GM21576 (cell line): ENCODE measurements around the gene LIMCH1.
"Not testable (repeated sequence)": the region's sequence is repeated elsewhere in the genome, so short reads cannot be mapped to it uniquely, and the experiment has no call there.

Source experiments
- ATAC-seq: cut with Tn5 transposase; IDR thresholded peaks from one replicate; pipeline ENCODE4 v1.9.1; 2021; ENCODE audit warnings: mild to moderate bottlenecking, moderate library complexity; ENCODE audit not compliant: unreplicated experiment

The LIMCH1 gene, protein sequence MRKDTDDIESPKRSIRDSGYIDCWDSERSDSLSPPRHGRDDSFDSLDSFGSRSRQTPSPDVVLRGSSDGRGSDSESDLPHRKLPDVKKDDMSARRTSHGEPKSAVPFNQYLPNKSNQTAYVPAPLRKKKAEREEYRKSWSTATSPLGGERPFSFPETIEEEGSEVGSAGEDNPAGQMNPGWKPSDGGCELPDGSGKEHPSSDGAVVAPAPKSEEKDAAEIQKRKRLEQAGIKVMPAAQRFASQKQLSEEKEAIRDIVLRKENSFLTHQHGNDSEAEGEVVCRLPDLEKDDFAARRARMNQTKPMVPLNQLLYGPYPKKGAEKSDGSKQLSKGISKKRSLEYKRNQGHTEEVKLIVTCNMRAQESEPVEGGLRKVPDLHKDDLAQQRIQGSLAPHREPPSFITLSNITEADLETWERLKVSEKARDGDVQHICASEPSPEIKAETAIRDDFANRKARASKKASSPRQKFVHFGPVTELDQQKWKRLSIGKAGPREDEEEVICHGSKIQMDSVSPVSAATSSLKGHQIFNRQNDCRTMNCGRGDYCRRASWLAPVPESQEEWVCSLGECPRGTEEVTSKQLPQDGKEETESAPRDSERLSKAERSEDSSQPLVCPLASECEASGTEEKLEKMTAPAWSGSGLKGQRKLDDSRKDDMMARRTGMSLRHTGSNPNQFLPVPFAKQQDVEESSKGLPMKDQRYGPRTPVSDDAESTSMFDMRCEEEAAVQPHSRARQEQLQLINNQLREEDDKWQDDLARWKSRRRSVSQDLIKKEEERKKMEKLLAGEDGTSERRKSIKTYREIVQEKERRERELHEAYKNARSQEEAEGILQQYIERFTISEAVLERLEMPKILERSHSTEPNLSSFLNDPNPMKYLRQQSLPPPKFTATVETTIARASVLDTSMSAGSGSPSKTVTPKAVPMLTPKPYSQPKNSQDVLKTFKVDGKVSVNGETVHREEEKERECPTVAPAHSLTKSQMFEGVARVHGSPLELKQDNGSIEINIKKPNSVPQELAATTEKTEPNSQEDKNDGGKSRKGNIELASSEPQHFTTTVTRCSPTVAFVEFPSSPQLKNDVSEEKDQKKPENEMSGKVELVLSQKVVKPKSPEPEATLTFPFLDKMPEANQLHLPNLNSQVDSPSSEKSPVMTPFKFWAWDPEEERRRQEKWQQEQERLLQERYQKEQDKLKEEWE (N-terminal part only)

DNA sequence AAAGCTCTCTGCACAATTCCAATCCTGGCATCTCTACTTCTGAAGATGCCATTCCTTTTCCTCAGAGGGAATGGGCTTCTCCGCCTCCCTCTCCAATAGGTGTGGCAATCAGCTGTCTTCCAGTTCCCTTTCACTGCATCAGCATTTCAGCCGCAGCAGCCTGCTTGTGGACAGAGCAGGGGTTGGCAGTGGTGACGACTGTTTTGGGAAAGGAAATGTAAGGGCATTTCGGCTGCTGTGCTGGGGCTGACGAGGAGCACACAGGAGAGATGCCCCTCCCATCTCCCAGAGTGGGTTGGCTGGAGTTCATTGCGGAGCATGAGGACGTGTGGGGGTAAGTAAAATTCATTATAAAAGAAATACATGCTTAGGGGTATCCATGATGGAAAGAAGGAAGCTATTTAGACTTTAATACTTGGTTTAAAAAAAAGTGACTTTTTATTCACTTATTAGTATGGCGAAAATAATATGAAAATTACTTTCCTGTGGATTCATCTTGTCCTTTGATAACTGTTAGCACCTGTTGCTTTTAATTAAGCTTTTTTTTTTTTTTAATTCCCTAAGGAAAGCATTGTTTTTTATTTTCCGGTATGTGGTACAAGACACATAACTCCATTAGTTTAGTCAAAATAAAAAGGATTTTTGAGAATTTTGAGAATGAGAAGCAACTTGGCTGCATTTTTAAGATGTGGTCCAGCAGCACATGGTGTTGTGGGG, at the start of gene LIMCH1:
Gene LIMCH1, plus strand, starts transcription at position 141 of the 717 bp plus-strand sequence. CDS start 67,839 bp downstream, outside the sequence.
- ATAC-seq, result no peak

- not testable (repeated sequence) for ATAC-seq
Measured at GRCh38 chr4:41491081-41491576, 46.8 kb upstream of the LIMCH1 start.

DNA sequence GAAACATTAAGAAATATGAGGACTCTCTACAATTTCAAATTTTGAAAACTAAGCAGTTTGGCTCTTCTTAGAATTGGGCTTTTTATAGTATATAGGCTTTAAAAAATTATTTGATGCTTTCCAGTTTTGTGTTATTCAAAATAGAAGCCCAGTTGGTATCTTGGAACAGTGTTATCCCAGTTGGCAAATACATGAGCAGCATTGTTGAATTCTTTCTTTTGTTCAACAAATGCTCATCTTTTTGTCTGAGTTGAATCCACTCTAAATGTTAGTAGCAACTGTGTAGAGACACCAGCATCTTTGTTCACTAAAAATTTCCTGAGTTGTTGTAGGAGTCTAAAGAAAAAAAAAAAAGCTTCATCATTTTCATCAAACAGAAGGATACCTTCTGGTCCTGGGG, 41.0 kb upstream of the LIMCH1 start:
- no peak for ATAC-seq

- ATAC-seq, result no peak
Measured at GRCh38 chr4:41498177-41498576, 39.8 kb upstream of the LIMCH1 start.

DNA sequence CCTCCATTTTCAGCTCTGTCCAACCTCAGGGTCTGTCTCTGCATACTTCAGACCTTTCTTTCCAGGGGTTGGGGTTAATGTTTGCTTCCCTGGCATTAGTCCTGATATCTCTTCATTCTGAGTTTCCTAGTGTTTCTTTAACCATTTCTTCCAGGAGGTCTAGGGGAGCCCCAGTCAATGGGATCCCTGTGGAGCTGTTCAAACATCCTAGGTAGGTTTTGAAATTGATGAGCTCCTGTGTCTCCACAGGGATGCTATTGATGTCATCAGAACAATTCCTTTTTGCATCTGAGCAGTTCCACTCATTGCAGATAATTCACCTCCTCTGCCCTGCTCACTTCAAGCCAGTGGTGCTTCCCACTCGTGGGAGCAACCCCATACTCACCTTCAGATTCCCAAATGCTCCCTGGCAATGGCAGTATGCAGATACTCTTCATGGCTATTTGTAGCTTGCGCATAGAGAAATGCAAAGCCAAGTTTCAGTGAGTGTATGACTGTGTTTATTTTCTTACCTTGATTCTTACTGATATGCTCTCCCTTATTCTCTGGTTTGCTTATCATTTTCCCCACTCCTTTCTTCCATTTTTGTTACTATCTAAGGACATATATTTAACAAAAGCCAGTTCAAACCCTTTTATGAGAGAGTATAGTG, 33.7 kb upstream of the LIMCH1 start:
- no peak for ATAC-seq

- ATAC-seq, result no peak
Measured at GRCh38 chr4:41505161-41505661, 32.7 kb upstream of the LIMCH1 start.

DNA sequence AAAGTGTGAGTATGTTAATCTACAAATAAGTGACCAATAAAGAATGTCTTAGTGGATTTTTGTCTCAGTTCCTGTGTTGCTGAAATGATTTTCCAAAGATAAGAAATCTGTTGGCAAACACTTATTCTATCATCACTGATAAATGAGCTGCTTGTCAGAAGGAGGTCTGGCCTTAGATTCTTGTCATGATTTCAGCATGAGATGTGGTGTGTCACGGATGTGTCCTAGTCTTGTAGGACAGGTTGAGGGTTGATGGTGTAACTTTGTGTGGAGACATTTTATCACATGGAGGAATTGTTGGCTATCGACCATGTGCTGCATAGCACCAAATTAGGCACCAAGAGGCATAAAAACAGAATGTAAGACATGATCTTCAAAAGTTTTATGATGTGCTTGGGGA, 31.8 kb upstream of the LIMCH1 start:
- ATAC-seq, result no peak

- ATAC-seq, result no peak
Measured at GRCh38 chr4:41507291-41507947, 30.5 kb upstream of the LIMCH1 start.

GRCh38 chr4:41509451-41509866, 28.5 kb upstream of the LIMCH1 start:
- no peak for ATAC-seq

GRCh38 chr4:41510179-41510578, 27.8 kb upstream of the LIMCH1 start:
- ATAC-seq, result no peak

DNA sequence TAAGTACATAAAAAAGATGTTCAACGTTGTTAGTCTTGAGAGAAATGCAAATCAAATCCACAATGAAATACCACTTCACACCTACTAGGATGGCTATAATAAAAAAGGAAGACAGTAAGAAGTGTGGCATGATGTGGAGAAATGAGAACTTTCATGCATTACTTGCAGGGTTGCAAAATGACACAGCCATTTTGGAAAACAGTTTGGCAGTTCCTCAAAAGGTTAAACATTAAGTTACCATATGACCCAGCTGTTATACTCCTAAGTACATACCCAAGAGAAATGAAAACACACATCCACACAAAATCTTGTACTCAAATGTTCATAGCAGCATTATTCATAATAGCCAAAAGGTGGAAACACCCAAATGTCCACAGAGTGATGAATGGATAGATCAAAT, 25.8 kb upstream of the LIMCH1 start:
- no peak for ATAC-seq

DNA sequence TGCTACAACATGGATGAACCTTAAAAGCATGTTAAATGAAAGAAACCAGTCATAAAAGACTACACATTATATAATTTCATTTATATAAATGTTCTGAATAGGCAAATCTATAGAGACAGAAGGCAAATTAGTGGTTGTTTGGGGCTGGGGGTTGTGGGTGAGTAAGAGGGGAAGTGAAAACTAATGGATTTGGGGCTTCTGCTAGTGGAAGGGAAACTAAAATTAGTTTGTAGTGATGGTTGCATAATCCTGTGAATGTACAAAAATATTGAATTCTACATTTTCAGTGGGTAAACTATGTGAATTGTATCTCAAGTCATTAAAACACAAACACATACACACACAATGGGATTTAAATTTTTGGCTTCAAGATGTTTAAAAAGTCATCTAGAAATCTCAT, 25.4 kb upstream of the LIMCH1 start:
- no peak for ATAC-seq

DNA sequence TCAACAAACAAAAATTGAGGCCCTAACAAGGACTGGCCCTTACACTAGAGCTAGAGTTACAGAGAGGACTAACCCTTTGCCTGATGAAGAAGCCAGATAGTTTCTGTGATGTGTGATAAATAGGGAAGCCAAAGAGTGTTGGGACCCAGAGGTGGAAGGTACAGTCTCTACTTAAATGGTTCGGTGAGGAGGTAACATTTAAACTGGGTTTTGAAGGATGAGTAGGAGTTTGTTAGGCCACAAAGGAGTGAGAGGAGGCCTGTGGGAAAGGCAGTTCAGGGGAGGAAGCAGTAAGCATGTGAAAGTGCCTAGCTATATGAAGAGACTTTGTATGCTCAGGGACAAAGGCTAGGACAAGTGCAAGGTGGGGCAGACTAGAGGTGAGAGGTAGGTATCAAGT, 23.8 kb upstream of the LIMCH1 start:
- ATAC-seq, result no peak

- no peak for ATAC-seq
Measured at GRCh38 chr4:41514766-41515481, 23.0 kb upstream of the LIMCH1 start.

DNA sequence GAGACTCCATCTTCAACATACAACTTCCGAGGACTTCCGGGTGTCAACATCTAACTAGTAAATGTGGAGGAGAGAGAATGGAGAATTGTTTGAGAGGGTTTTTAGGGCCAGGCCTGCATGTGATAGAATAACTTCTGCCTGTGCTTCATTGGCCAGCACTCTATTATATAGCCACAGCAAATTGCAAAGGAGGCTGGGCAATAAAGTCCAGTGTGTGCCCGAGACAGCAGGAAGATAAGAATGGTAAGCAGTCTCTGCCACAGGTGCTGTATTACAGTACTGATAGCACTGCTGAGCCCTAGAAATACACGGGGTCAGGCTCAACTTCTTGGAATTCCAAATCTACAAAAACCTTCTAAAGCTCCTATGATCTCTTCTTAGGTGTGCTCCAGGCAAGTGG, 20.8 kb upstream of the LIMCH1 start:
- ATAC-seq, result no peak

GRCh38 chr4:41517747-41518146, 20.2 kb upstream of the LIMCH1 start:
- ATAC-seq, result no peak

DNA sequence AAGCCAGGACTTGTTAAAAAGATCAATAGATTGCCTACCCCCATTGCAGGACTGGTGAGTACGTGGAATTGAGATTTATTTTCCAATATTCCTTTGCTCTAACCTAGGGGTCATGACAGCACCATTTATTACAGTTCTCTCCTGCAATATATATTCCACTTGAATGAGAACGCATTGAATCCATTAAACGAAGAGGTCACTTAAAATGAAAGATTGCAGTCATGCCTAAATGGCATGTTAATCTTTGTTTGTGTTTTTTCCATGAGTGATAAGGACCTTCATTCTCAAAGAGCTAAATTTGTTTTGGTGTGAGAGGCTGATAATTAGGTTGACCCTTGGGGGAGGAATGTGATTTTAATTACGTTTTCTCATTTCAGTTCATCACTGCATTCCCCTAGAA, 13.5 kb upstream of the LIMCH1 start:
- ATAC-seq, result no peak

GRCh38 chr4:41525129-41525528, 12.8 kb upstream of the LIMCH1 start:
- ATAC-seq, result no peak

- ATAC-seq, result no peak
Measured at GRCh38 chr4:41526628-41527027, 11.3 kb upstream of the LIMCH1 start.
